Tibial nerve (tissue), 3 donors: ENCODE data around the gene APOH.

Experiments
- CTCF ChIP-seq, 5 experiments: fragments of 200-600 bp in 3 of 5; fragments of 450-650 bp in 2 of 5; sonication (generic) in 3 of 5; IDR thresholded peaks; one replicate each; pipeline ENCODE4 v1.5.1; 2016 to 2019; ENCODE audit warnings: antibody characterized with exemption in 5 of 5, mild to moderate bottlenecking in 3 of 5, moderate library complexity in 2 of 5
- POLR2A ChIP-seq, 2 donors: fragments of 450-650 bp; IDR thresholded peaks; one replicate each; pipeline ENCODE4 v1.6.1; 2017; ENCODE audit warnings: antibody characterized with exemption in 2 of 2, mild to moderate bottlenecking in 2 of 2, moderate library complexity in 2 of 2

- TF ChIP-seq CTCF (IDR thresholded peaks at IDR 0.05) (no peak), POLR2A (IDR thresholded peaks at IDR 0.05) (no peak)
These were observed 38.2 kb downstream of the APOH start for GRCh38 chr17:66190738-66191592.
